GM11168 (cell line): ENCODE measurements around the gene SELENOF.
"Not testable (repeated sequence)": the region's sequence is repeated elsewhere in the genome, so short reads cannot be mapped to it uniquely, and the experiment has no call there.

Experiments used
- in situ Hi-C: fragments of 300-500 bp; cut with MboI; formaldehyde crosslinking; loops from one replicate; pipeline ENCODE4 v1.12.0; 2022; ENCODE audit warnings: low sequenced_read_pairs; ENCODE audit not compliant: unreplicated experiment

Gene SELENOF

DNA sequence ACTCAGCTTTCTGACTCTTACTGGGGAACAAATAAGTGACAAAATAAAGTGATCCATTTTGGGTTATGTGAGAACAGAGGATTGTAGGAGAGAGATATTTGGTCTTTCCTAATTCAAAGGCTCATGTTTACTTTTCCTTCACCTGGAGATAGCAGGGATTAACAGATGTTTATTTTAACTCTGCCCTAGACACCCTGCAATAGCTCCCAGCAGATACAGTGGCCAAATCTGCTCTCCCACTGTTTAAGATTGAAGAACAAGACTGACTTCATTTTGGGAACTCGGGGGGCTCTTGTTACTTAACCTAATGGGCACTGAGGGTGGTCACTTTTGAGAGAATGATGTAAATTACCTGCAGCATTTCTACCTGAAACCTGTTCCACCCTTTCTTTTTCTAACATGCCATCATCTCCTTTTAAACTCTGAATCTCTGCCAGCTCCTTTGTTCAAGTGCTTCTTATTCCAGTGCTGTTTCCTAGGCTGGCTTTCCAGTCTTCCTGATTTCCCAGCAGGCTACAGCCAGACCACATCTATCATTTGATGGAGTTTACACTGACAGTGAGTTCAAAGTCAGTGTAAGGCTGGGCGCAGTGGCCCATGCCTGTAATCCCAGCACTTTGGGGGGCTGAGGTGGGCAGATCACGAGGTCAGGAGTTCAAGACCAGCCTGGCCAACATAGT, 90.0 kb downstream of the SELENOF start:
- in situ Hi-C loops, result no loop called here

DNA sequence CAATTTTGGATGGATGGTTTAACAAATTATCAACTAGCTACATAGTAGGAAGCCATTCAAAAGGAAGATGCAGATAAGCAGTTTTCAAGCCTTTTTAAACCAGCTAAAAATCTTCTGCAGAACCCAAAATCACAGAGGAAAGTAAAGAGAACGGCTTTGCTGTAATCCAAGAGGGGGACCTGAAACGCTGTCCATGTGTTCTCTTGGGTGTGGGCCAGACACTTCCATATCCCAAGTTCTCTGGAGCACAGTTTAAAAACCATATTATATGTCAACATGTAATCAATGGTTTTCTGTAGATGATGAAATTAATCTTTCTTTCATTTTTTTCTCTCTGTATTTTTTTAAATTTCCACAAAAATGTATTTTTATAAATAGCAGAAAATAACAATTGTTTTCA, 90.5 kb downstream of the SELENOF start:
- in situ Hi-C loops, result no loop called here

DNA sequence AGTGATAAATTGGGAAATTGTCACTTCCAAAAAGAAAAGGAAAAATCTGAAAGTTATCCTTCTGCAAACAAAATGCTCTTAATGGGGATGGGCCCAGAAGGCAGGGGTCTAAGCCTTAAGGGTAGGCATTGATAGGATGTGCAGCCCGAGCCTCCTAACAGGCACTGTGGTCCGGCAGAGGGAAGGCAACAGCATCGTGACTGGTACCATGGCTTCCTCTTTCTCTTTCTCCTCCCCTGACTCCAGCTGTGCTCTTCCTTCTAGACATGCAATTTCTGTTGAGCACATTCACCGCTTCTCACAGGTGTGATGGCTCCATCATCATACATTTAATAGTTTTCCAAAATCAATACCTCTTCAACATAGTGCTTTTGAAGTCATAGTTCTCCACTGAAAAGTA, 91.5 kb downstream of the SELENOF start:
- in situ Hi-C loops, result no loop called here

DNA sequence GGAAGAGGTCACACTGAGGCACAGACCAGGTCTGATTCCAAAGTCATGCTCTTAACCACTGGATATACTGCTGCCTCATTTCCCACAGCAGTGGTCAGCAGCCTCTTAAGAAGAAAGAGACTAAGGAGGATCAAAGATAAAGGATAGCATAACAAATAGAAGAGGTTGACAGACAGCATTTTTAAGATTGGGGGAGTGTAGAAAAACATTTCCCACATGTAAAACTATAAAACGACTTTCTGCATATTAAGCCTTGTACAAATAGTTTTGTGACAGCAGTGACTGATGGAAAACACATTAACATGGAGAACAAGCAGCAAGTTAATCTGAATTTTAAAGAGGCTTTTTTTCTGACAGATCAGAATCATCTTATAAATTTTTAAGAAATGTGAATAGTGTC, 92.0 kb downstream of the SELENOF start:
- in situ Hi-C loops, result no loop called here

DNA sequence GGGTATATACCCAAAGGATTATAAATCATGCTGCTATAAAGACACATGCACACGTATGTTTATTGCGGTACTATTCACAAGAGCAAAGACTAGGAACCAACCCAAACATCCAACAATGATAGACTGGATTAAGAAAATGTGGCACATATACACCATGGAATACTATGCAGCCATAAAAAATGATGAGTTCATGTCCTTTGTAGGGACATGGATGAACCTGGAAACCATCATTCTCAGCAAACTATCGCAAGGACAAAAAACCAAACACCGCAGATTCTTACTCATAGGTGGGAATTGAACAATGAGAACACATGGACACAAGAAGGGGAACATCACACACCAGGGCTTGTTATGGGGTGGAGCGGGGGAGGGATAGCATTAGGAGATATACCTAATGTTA, 94.0 kb downstream of the SELENOF start:
- in situ Hi-C loops, result not testable (repeated sequence)

DNA sequence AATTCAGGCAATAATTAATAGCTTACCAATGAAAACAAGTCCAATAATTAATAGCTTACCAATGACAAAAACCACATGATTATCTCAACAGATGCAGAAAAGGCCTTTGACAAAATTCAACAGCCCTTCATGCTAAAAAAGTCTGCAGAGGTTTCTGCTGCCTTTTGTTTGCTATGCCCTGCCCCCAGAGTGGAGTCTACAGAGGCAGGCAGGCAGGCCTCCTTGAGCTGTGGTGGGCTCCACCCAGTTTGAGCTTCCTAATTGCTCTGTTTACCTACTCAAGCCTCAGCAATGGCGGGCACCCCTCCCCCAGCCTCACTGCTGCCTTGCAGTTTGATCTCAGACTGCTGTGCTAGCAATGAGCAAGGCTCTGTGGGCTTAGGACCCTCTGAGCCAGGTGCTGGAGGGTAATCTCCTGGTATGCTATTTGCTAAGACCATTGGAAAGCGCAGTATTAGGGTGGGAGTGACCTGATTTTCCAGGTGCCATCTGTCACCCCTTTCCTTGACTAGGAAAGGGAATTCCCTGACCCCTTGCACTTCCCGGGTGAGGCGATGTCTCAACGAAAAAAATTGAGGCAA, 96.6 kb downstream of the SELENOF start:
- in situ Hi-C loops, result not testable (repeated sequence)

DNA sequence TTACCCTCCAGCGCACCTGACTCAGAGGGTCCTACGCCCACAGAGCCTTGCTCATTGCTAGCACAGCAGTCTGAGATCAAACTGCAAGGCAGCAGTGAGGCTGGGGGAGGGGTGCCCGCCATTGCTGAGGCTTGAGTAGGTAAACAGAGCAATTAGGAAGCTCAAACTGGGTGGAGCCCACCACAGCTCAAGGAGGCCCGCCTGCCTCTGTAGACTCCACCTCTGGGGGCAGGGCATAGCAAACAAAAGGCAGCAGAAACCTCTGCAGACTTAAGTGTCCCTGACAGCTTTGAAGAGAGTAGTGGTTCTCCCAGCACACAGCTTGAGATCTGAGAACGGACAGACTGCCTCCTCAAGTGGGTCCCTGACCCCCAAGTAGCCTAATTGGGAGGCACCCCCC, 99.8 kb downstream of the SELENOF start:
- in situ Hi-C loops, result not testable (repeated sequence)
